Measurements from ENCODE around the gene ZC3H12C. TPM values are rescaled to one million over a fixed set of nuclear protein-coding genes. Genes with fewer than 3 reads are reported as not detected.
A peak's percentile ranks its signal among the peaks of the same experiment; 100 is the strongest.

ZC3H12C gene
- total RNA-seq, 2 donors from 2014 or later, result 9.2 to 18.8 TPM

DNA sequence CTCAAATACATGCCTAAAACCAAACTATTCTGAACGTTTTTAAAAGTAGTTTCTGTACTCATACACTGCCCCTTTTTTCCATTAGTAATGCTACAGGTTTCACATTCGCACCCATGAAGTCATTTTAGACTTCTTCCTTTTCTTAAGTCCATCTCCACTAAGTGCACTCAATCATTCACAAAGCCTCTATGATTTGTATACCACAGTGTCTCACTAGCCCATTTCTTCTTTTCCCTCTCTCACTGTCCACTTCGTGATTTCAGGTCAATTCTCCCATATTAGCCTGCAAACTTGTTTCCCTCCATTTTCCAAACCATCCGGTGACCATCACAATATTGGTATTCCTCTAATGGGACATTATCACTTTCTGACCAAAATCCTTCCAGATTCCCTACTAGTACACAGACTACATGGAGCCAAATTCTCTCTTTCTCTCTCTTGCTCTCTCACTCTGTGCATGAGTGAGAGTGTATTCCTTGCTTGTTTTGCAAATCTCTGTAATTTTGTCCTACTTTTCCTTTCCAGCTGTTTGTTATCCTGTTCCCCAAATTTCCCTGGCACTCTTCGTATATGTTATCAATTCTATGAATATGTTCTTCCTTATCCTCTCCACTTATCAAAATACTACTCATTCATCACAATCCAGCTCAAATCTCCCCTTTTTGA is 3.4 kb upstream of the ZC3H12C start:
- no peak for DNase-seq
- Histone ChIP-seq H3K9ac (ENCODE audit: low read depth in 2 of 2, low read length in 2 of 2) (no peak overlapping the region), H3K27me3 (no peaks in the 10 kb centered on the region), H3K4me1 (no peaks in the 10 kb centered on the region), H3K9me3 (no peaks in the 10 kb centered on the region), H3K36me3 (no peaks in the 10 kb centered on the region), H3K4me3 (no peak overlapping the region), H3K27ac (no peak overlapping the region)
- intact Hi-C loops (cut with DNase I), result loop anchor here (5.0 kb wide), 1 partner anchor 142 kb away; no protein-coding TSS in a partner anchor
- TF ChIP-seq, protein P1, sequence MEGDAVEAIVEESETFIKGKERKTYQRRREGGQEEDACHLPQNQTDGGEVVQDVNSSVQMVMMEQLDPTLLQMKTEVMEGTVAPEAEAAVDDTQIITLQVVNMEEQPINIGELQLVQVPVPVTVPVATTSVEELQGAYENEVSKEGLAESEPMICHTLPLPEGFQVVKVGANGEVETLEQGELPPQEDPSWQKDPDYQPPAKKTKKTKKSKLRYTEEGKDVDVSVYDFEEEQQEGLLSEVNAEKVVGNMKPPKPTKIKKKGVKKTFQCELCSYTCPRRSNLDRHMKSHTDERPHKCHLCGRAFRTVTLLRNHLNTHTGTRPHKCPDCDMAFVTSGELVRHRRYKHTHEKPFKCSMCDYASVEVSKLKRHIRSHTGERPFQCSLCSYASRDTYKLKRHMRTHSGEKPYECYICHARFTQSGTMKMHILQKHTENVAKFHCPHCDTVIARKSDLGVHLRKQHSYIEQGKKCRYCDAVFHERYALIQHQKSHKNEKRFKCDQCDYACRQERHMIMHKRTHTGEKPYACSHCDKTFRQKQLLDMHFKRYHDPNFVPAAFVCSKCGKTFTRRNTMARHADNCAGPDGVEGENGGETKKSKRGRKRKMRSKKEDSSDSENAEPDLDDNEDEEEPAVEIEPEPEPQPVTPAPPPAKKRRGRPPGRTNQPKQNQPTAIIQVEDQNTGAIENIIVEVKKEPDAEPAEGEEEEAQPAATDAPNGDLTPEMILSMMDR (IDR thresholded peaks at IDR 0.05), result no peak

DNA sequence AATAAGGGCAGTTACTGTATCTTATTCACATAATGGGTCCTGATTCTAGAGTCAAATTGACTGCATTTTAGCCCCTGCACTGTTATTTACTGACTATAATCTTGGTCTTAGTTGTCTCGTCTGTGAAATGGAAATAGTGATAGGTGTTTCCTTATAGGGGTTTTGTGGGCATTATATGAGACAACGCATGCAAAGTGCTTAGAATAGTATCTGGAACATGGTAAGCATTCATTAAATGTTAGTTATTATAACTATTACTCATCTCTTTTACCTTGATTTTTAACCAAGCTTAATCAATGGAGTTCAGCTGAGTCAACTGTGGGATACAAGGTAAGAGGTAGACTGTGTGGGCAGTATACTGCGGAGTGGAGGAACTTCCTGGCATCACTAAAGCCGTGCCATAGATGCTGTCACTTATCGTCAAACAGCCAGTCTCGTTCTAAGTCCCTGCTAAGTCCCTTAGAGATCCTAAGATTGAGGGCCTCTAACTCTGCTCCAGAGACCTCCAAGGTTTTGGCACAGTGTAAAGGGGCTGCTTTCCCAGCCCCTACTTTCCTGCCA is 2.6 kb upstream of the ZC3H12C start:
- TF ChIP-seq, protein P1 (IDR thresholded peaks at IDR 0.05), result no peak
- Histone ChIP-seq H3K27me3 (no peaks in the 10 kb centered on the region), H3K4me1 (no peaks in the 10 kb centered on the region), H3K4me3 (no peak overlapping the region), H3K9ac (ENCODE audit: low read depth in 2 of 2, low read length in 2 of 2) (no peak overlapping the region), H3K36me3 (no peaks in the 10 kb centered on the region), H3K27ac (no peak overlapping the region), H3K9me3 (no peaks in the 10 kb centered on the region)
- no peak for DNase-seq
- intact Hi-C loops (cut with DNase I), result loop anchor here (5.0 kb wide), 1 partner anchor 143 kb away; no protein-coding TSS in a partner anchor

DNA sequence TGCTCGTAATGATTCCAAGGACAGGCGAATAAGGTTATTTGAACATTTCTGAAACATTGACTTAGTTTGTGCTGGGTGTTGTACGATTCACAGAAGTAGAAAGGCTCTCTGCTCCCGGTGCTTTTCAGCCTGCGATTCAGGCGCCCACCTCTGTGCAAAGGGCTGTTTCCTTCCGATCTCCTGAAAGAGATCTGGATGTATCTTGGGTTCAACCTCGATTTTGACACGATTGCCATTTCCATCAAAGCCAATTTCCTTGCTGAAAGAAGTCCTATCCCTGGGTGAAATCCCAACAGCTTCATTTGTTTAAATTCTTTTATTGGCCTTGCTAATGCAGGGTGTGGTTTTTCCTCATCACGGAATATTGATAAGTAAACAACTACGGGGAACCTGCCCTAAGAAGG is 1.1 kb upstream of the ZC3H12C start:
- Histone ChIP-seq H3K27ac (peak overlapping the region; percentile 93), H3K4me3 (peak overlapping the region; percentile 62), H3K9me3 (no peaks in the 10 kb centered on the region), H3K36me3 (no peaks in the 10 kb centered on the region), H3K9ac (ENCODE audit: low read depth in 2 of 2, low read length in 2 of 2) (peak overlapping the region; percentile 77 to 95), H3K27me3 (no peaks in the 10 kb centered on the region), H3K4me1 (no peaks in the 10 kb centered on the region)
- DNase-seq, result no peak
- TF ChIP-seq, protein P1 (IDR thresholded peaks at IDR 0.05), result no peak
- intact Hi-C loops (cut with DNase I), result loop anchor here (5.0 kb wide), 1 partner anchor 145 kb away; no protein-coding TSS in a partner anchor

DNA sequence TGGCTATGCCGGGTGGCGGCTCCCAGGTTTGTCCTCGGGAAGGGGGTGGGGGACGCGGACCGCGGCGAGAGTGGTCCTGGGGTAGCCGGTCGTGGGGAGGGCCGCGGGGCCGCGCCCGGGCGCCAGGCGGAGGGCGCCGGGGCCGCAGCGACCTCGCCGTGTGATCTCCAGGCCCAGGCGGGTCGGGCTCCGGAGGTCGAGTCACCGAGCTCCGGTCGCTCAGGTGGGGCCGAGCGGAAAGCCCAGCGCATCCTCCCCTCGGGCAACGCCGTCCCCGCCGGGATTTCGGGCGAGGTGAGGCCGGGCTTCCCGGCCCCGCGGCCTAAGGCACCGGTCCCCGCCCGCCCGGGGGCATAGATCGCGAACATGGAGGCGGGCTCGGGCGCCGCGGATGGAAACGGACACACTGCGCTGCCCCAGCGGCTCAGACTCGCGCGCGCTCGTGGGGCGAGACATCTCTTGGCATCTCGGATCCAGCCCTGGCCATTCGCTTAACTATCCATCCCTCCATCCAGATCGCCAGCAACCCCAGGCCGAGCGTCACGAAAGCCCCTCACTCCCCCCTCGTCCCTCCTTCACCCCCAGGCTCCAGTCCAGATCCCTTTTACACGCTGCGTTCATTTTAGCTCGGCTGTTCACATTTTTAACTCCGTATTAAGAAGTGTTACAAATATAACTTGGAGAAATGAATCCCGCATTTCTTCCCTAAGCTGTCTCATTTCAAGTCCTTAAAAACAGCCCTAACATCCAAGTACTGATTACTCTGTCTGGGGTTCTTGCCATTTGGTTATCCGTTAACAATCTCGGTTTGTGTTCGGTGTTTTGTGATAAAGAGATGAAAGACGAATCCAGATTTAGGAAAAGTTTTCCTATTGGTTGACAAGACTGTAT is 460 bp downstream of the ZC3H12C start:
- intact Hi-C loops (cut with DNase I), result loop anchor here (5.0 kb wide), 1 partner anchor 146 kb away; no protein-coding TSS in a partner anchor

More for the DNA sequence above, 460 bp downstream of the ZC3H12C start:
- H3K27me3 ChIP-seq, result no peaks in the 10 kb centered on the region
- peak overlapping the region; percentile 80 to 95 for H3K9ac ChIP-seq (ENCODE audit: low read depth in 2 of 2, low read length in 2 of 2)
- no peaks in the 10 kb centered on the region for H3K4me1 ChIP-seq
- TF ChIP-seq, protein P1 (IDR thresholded peaks at IDR 0.05), result no peak
- peak; percentile 54 for DNase-seq
- H3K36me3 ChIP-seq, result no peaks in the 10 kb centered on the region
- H3K9me3 ChIP-seq, result no peaks in the 10 kb centered on the region
- H3K4me3 ChIP-seq, result peak overlapping the region; percentile 62
- peak overlapping the region; percentile 93 for H3K27ac ChIP-seq
